Measurements from ENCODE around the gene FER1L5. TPM values are rescaled to one million over a fixed set of nuclear protein-coding genes. Genes with fewer than 3 reads are reported as not detected.

The FER1L5 gene
- total RNA-seq, 4 donors from 2014 or later, result not detected

- Histone ChIP-seq H3K36me3 (peaks cover 0 to 9% of the 10 kb centered on the region in 2 donors), H3K4me3 (peak overlapping the region; percentile 57 to 85 (median 66)), H3K4me1 (peaks cover 38 to 40% of the 10 kb centered on the region in 2 donors), H3K9me3 (no peaks in the 10 kb centered on the region), H3K27me3 (no peaks in the 10 kb centered on the region), H3K27ac (peak overlapping the region; percentile 83 to 98 (median 90))
- ATAC-seq (peak; percentile 88 to 89), DNase-seq (peak; percentile 83 to 93)
- in situ Hi-C loops (cut with MboI; ENCODE audit: low sequenced_read_pairs in 4 of 4), result loop anchor here in 2 of 4 donors (5.0 to 10.0 kb wide), 3 partner anchors 103 to 117 kb away; partner anchors contain the start of genes ARID5A (in 1 of the 2) and LMAN2L (in 1 of the 2)
- TF ChIP-seq, protein P1, sequence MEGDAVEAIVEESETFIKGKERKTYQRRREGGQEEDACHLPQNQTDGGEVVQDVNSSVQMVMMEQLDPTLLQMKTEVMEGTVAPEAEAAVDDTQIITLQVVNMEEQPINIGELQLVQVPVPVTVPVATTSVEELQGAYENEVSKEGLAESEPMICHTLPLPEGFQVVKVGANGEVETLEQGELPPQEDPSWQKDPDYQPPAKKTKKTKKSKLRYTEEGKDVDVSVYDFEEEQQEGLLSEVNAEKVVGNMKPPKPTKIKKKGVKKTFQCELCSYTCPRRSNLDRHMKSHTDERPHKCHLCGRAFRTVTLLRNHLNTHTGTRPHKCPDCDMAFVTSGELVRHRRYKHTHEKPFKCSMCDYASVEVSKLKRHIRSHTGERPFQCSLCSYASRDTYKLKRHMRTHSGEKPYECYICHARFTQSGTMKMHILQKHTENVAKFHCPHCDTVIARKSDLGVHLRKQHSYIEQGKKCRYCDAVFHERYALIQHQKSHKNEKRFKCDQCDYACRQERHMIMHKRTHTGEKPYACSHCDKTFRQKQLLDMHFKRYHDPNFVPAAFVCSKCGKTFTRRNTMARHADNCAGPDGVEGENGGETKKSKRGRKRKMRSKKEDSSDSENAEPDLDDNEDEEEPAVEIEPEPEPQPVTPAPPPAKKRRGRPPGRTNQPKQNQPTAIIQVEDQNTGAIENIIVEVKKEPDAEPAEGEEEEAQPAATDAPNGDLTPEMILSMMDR (IDR thresholded peaks at IDR 0.05 in 4 of 5, conservative IDR thresholded peaks at IDR 0.05 in 1 of 5), result no peak
- TF ChIP-seq POLR2A (IDR thresholded peaks at IDR 0.05), result peak in 1 of 2 donors; percentile 74
- intact Hi-C loops (cut with DNase I; ENCODE audit: low total_unique reads), result loop anchor here (1.0 to 10.0 kb wide), 7 partner anchors 28 to 1473 kb away; partner anchors contain the start of genes ANKRD39, CNNM4, LMAN2L and ZNF2
These were observed 5.0 kb upstream of the FER1L5 start for GRCh38 chr2:96637385-96638143.

DNA sequence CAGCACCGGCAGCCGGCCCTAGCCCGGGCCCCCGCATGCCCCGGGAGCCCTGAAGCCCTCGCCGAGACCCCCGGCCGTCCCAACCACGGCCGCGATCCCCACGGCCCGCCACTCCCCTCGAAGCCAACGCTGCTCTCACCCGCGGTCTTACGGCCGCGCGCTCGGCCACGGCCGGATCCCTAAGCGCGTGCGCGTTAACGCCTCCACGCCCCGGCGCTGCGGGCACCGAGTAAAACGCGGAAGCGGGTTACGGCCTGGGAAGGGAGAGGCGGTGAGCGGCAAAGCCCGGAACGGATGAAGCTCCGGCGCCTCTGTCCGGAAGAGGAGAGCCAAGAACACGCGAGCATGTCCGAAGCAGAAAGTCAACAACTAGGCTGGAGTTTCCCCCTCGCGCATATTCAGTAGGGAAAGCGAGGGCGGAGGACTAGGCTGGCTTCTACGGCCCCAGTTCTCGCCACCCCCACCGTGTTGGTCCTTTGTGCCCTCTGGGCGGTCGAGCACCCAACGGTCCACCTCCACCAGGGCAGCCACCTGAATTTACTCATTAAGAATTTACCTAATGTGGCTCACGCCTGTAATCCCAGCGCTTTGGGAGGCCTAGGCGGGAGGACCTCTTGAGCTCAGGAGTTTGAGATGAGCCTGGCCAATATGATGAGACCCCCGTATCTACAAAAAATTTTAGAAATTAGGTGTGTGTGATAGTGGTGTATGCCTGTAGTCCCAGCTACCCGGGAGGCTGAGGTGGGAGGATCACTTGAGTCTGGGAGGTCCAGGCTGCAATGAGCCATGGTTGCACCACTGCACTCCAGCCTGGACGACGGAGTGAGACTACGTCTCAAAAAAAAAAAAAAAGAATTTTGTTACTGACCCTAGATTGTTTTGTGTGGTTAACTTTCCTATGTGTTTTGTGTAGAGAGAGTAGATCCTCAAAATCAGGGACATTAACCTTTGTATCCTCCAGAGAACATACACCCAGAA, 4.1 kb upstream of the FER1L5 start, which contains the start of gene KANSL3:
Gene KANSL3, minus strand, starts transcription at position 169 of the 978 bp plus-strand sequence. CDS start 1,177 bp downstream, outside the sequence.
- Histone ChIP-seq H3K27me3 (no peaks in the 10 kb centered on the region), H3K9me3 (no peaks in the 10 kb centered on the region), H3K4me3 (peak within 1 kb of the TSS; percentile 57 to 85 (median 66)), H3K4me1 (peaks cover 36 to 37% of the 10 kb centered on the region in 2 donors), H3K36me3 (peaks cover 0 to 9% of the 10 kb centered on the region in 2 donors), H3K27ac (peak within 1 kb of the TSS; percentile 83 to 98 (median 90))
- peak; percentile 95 for TF ChIP-seq POLR2A (IDR thresholded peaks at IDR 0.05)
- TF ChIP-seq, protein P1 (IDR thresholded peaks at IDR 0.05 in 4 of 5, conservative IDR thresholded peaks at IDR 0.05 in 1 of 5), result peak in 2 of 5 experiments; percentile 46 to 51
- intact Hi-C loops (cut with DNase I; ENCODE audit: low total_unique reads), result loop anchor here (1.0 to 10.0 kb wide), 7 partner anchors 27 to 1474 kb away; partner anchors contain the start of genes ANKRD39, CNNM4, LMAN2L and ZNF2
- in situ Hi-C loops (cut with MboI; ENCODE audit: low sequenced_read_pairs in 4 of 4), result loop anchor here in 2 of 4 donors (5.0 to 10.0 kb wide), 3 partner anchors 104 to 116 kb away; partner anchors contain the start of genes ARID5A (in 1 of the 2) and LMAN2L (in 1 of the 2)
- peak; percentile 87 to 89 for DNase-seq
- ATAC-seq, result peak; percentile 80 to 89

DNA sequence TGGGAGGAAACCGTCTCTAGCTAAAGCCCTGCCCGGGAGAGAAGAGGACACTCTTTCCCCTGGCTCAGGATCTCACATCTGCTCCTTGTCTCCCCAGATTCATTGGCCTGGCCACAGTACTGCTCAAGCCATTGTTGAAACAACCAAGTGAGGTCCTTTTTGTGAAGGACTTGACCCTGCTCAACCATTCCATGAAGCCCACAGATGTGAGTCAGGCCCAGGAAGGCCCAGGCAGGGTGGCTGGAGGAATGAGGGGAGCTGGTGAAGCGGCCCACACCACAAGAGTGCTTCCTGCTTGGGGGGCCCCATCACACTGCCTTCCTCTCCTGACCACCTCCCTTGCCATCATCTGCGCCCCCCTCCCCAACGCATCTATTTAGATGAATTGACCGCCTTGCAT, 5.1 kb downstream of the FER1L5 start:
- Histone ChIP-seq H3K4me3 (no peak overlapping the region), H3K27ac (no peak overlapping the region), H3K36me3 (no peaks in the 10 kb centered on the region), H3K27me3 (no peaks in the 10 kb centered on the region), H3K9me3 (no peaks in the 10 kb centered on the region), H3K4me1 (no peaks in the 10 kb centered on the region)
- in situ Hi-C loops (cut with MboI; ENCODE audit: low sequenced_read_pairs in 4 of 4), result no loop called here
- no peak for ATAC-seq
- TF ChIP-seq POLR2A (IDR thresholded peaks at IDR 0.05), result no peak
- TF ChIP-seq, protein P1 (IDR thresholded peaks at IDR 0.05 in 4 of 5, conservative IDR thresholded peaks at IDR 0.05 in 1 of 5), result no peak
- no peak for DNase-seq
- intact Hi-C loops (cut with DNase I; ENCODE audit: low total_unique reads), result no loop called here

DNA sequence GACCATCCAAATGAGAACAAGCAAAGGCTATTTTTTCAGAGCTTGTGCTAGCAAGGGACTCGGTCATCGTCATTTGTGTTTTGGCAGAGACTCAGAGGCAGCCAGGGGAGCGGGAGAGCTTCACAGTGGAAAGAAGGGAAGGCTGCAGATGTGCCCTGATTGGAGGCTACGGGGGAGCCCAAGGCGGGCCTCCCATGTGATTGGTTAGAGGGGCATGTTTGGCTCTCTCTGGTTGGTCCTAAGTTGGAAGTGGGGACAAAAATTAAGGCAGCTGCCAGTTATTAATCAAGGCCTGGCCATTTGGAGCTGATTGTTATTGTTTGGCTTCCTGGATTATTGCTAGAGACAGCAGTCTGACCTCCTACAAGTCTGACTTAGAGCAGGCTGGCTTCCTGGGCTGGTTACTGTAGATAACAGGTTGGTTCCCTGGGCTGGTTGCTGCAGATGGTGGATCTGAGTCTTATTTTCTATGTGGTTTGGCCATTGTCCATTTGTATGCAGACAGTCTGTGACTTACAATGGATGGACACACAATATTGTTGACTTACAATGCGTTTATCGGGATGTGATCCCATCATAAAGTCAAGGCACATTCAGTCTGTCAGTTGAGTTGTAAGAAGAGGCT, 5.9 kb downstream of the FER1L5 start:
- Histone ChIP-seq H3K27ac (no peak overlapping the region), H3K4me3 (no peak overlapping the region), H3K9me3 (no peaks in the 10 kb centered on the region), H3K4me1 (no peaks in the 10 kb centered on the region), H3K27me3 (no peaks in the 10 kb centered on the region), H3K36me3 (no peaks in the 10 kb centered on the region)
- intact Hi-C loops (cut with DNase I; ENCODE audit: low total_unique reads), result no loop called here
- DNase-seq (no peak), ATAC-seq (no peak)
- in situ Hi-C loops (cut with MboI; ENCODE audit: low sequenced_read_pairs in 4 of 4), result no loop called here
- TF ChIP-seq, protein P1 (IDR thresholded peaks at IDR 0.05 in 4 of 5, conservative IDR thresholded peaks at IDR 0.05 in 1 of 5), result no peak
- no peak for TF ChIP-seq POLR2A (IDR thresholded peaks at IDR 0.05)
